T47D (cell line): ENCODE data around the gene PLK3.
A peak's percentile ranks its signal among the peaks of the same experiment; 100 is the strongest.
"Not testable (repeated sequence)": the region's sequence is repeated elsewhere in the genome, so short reads cannot be mapped to it uniquely, and the experiment has no call there.

ENCODE experiments used
- DNase-seq, 2 experiments: peaks; one replicate each; pipeline versions ENCODE4 v3.0.0 to v3.0.0-alpha.2; 2011 to 2012; ENCODE audit warnings: low read depth in 1 of 2, low spot score in 1 of 2
- JUND ChIP-seq: IDR thresholded peaks from 2 replicates; pipeline ENCODE4 v1.6.1; 2012; ENCODE audit warnings: low read depth
- in situ Hi-C: cut with HindIII; loops from 2 replicates; pipeline ENCODE4 v1.10.0; 2016; ENCODE audit warnings: low sequenced_read_pairs, low pct_unique_long_range_greater_than_20kb

The PLK3 gene

GRCh38 chr1:44807364-44808062 is 7.3 kb downstream of the PLK3 start:
- DNase-seq: peak; percentile 66 to 82
- in situ Hi-C loops: no loop called here
- no peak for TF ChIP-seq JUND

- no peak for DNase-seq
- no peak for TF ChIP-seq JUND
- in situ Hi-C loops: no loop called here
These were observed 8.1 kb downstream of the PLK3 start, which contains the start of gene BTBD19 for GRCh38 chr1:44808063-44808937. TSS of gene BTBD19 (plus strand) at chr1:44808523. CDS start at chr1:44808821, 298 bp downstream.

GRCh38 chr1:44808938-44809917 is 9.1 kb downstream of the PLK3 start:
- DNase-seq: no peak
- in situ Hi-C loops: no loop called here
- TF ChIP-seq JUND: no peak

GRCh38 chr1:44810101-44810761 is 10.1 kb downstream of the PLK3 start:
- DNase-seq: peak; percentile 63 to 91
- in situ Hi-C loops: no loop called here
- no peak for TF ChIP-seq JUND

- in situ Hi-C loops: not testable (repeated sequence)
These were observed 10.6 kb downstream of the PLK3 start for GRCh38 chr1:44810762-44811105.

GRCh38 chr1:44811234-44811633 is 11.1 kb downstream of the PLK3 start:
- no peak for TF ChIP-seq JUND
- in situ Hi-C loops: no loop called here
- DNase-seq: no peak

More at GRCh38 chr1:44810762-44811105, 10.6 kb downstream of the PLK3 start:
- DNase-seq: not testable (repeated sequence)

GRCh38 chr1:44812822-44813543 is 12.8 kb downstream of the PLK3 start:
- in situ Hi-C loops: no loop called here
- TF ChIP-seq JUND: no peak
- no peak for DNase-seq

GRCh38 chr1:44815926-44816325 is 15.7 kb downstream of the PLK3 start:
- in situ Hi-C loops, DNase-seq: not testable (repeated sequence)

GRCh38 chr1:44817307-44817706 is 17.1 kb downstream of the PLK3 start:
- no peak for TF ChIP-seq JUND
- in situ Hi-C loops: no loop called here
- no peak for DNase-seq

- in situ Hi-C loops: no loop called here
- DNase-seq: no peak
- no peak for TF ChIP-seq JUND
These were observed 17.8 kb downstream of the PLK3 start for GRCh38 chr1:44817771-44818495.

GRCh38 chr1:44819196-44819607 is 19.0 kb downstream of the PLK3 start:
- in situ Hi-C loops: no loop called here

More at GRCh38 chr1:44819196-44819607, 19.0 kb downstream of the PLK3 start:
- no peak for DNase-seq
- no peak for TF ChIP-seq JUND
